ENCODE measurements around the gene SYMPK. TPM values are rescaled to one million over a fixed set of nuclear protein-coding genes. Genes with fewer than 3 reads are reported as not detected.

The SYMPK gene
- total RNA-seq, 1 donor: 42.0 TPM

DNA sequence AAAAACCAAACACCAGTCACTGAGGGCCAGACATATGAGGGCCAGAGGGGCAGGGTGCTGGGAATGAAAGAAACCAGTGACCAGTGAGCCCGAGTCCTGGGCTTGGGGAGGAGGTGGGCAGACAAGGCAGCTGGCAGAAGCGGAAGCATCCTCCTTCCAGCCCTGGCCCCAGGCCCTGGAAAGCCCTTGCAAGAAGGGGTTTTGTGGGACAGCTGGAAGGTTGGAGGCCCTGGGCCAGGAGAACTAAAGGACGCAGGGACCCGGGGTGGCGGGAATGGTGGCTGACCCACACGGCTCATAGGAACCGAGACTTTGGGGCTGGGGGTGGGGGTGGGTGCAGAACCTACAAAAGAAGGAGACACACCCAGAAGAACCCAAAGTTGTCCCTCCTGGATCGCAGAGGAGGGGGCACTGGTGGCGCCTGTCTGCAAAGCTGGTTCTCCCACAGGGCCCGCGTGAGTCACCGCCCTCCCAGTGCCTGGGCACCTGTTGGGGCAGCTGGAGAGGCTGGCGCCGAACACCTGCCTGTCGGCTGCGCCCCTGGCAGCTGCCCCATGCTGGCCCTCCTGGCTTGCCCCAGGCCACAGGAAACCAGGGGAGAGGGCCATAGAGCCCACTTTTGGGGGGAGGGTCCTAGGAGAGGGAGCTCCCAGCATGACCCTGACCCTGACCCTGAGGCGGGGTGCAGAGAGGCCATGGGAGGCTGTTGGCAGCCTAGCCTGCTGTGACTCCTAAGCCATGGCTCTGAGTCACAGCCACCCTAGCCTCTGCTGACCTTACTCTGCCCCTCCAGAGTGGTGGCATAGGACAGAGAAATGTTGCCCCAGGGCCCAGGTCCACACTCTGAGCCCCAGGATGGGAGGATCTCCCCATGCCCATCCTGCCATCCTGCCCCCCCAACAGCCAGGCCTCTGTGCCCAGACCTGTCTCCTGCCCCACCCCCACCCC is 81.5 kb downstream of the SYMPK start:
- Histone ChIP-seq H3K4me1 (ENCODE audit: insufficient read depth, low read length) (peaks cover 32% of the 10 kb centered on the region), H3K27ac (ENCODE audit: low read depth, low read length) (peak overlapping the region; percentile 17), H3K27me3 (ENCODE audit: insufficient read depth, low read length) (no peaks in the 10 kb centered on the region), H3K4me2 (ENCODE audit: insufficient read depth, low read length) (peak overlapping the region; percentile 69), H4K20me1 (ENCODE audit: insufficient read depth, low read length) (peaks cover 42% of the 10 kb centered on the region), H2AFZ (ENCODE audit: low read length) (no peak overlapping the region), H3K79me2 (ENCODE audit: insufficient read depth, low read length) (peaks cover 45% of the 10 kb centered on the region), H3K9me3 (ENCODE audit: low read depth, low read length) (no peaks in the 10 kb centered on the region), H3K4me3 (ENCODE audit: insufficient read depth, low read length) (peak overlapping the region; percentile 75), H3K36me3 (ENCODE audit: insufficient read depth, low read length) (peaks cover 41% of the 10 kb centered on the region)
- TF ChIP-seq CTCF (IDR thresholded peaks at IDR 0.05; ENCODE audit: extremely low read depth, low read depth, low read length): no peak
- peak; percentile 93 for DNase-seq (ENCODE audit: insufficient read length, low spot score, missing footprints)

DNA sequence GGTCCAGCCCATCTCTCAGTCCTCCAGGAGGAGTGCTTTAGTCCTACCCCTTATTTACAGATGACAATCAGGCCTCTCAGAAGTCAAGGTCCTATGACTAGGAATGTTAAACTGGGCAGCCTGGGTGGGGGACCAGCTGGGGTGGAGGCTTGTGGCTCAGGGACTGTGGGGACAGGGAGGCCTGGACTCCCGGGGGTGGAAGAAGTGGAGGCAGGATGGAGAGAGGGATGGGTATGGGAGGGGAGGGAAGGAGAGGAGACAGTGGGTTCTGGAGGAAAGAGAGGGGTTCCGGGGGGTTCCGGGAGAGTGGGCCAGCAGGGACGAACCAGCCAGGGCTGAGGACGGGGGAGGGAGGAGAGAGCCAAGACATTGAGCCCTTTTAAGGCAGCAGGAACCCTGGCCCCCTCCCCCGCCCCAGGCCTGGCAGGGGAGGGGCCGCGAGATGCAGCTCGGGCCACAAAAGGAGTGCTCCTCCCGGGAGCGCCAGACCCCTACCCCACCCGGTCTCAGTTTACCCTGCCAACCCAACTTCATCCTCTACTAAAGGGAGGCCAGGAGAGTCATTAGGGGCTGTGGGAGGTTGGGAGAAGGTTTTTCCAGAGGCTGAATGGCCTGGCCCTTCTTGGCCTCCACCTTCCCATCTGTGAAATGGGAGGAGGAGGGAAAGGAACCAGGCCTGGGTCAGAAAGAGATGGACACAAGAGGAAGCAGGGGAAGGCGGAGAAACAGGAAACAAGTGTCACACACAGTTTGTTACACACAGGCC is 82.3 kb downstream of the SYMPK start:
- Histone ChIP-seq H3K4me2 (ENCODE audit: insufficient read depth, low read length) (peak overlapping the region; percentile 69), H3K79me2 (ENCODE audit: insufficient read depth, low read length) (peaks cover 39% of the 10 kb centered on the region), H3K36me3 (ENCODE audit: insufficient read depth, low read length) (peaks cover 36% of the 10 kb centered on the region), H3K9me3 (ENCODE audit: low read depth, low read length) (no peaks in the 10 kb centered on the region), H4K20me1 (ENCODE audit: insufficient read depth, low read length) (peaks cover 42% of the 10 kb centered on the region), H3K27me3 (ENCODE audit: insufficient read depth, low read length) (no peaks in the 10 kb centered on the region), H3K4me1 (ENCODE audit: insufficient read depth, low read length) (peaks cover 32% of the 10 kb centered on the region), H3K27ac (ENCODE audit: low read depth, low read length) (no peak overlapping the region), H2AFZ (ENCODE audit: low read length) (no peak overlapping the region), H3K4me3 (ENCODE audit: insufficient read depth, low read length) (peak overlapping the region; percentile 75)
- DNase-seq (ENCODE audit: insufficient read length, low spot score, missing footprints): peak; percentile 87
- TF ChIP-seq CTCF (IDR thresholded peaks at IDR 0.05; ENCODE audit: extremely low read depth, low read depth, low read length): no peak

DNA sequence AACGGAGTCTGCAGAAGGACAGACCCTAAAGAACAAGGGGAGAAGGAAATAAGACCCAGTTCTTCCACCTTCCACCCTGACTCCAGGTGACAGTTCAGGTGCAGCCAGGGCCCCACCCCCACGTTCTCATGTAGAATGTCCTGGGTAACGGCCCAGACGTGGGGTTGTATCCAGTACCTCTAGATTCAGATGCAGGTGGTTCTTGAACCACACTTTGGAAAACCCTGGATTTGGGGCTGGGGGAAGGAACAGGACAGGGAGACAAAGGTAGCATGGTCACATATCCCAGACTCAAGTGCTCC is 82.8 kb downstream of the SYMPK start:
- Histone ChIP-seq H2AFZ (ENCODE audit: low read length) (no peak overlapping the region), H3K27me3 (ENCODE audit: insufficient read depth, low read length) (no peaks in the 10 kb centered on the region), H4K20me1 (ENCODE audit: insufficient read depth, low read length) (peaks cover 42% of the 10 kb centered on the region), H3K4me2 (ENCODE audit: insufficient read depth, low read length) (peak overlapping the region; percentile 69), H3K4me3 (ENCODE audit: insufficient read depth, low read length) (peak overlapping the region; percentile 75), H3K79me2 (ENCODE audit: insufficient read depth, low read length) (peaks cover 33% of the 10 kb centered on the region), H3K4me1 (ENCODE audit: insufficient read depth, low read length) (peaks cover 32% of the 10 kb centered on the region), H3K9me3 (ENCODE audit: low read depth, low read length) (no peaks in the 10 kb centered on the region), H3K36me3 (ENCODE audit: insufficient read depth, low read length) (peaks cover 31% of the 10 kb centered on the region), H3K27ac (ENCODE audit: low read depth, low read length) (no peak overlapping the region)
- DNase-seq (ENCODE audit: insufficient read length, low spot score, missing footprints): peak; percentile 72
- TF ChIP-seq CTCF (IDR thresholded peaks at IDR 0.05; ENCODE audit: extremely low read depth, low read depth, low read length): no peak
